HG03354 (cell line): ENCODE data around the gene MARCHF3.
"Not testable (repeated sequence)": the region's sequence is repeated elsewhere in the genome, so short reads cannot be mapped to it uniquely, and the experiment has no call there.

Source experiments
- ATAC-seq: cut with Tn5 transposase; IDR thresholded peaks from one replicate; pipeline ENCODE4 v1.9.1; 2021; ENCODE audit warnings: mild to moderate bottlenecking; ENCODE audit not compliant: unreplicated experiment, poor library complexity, severe bottlenecking

The MARCHF3 gene

DNA sequence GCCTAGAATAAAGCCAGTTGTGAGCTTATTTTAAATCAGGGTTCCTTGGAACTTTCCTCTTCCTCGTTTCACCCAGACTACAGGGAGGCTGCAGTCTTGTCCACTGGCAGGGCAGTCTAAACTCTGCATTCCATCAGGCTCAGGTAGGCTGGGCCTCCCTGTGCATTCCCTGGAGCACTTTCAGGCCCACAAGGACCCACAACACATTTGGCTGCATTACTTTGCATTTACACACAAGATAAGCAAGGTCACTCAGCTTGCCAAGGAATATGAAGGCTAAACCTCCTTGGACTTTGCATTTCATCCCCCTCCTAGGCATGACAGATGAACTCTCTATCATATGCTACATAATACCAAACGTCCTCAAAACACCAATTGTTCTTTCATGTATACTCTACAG lies 104.2 kb downstream of the MARCHF3 start:
- no peak for ATAC-seq

GRCh38 chr5:126925482-126925881 lies 104.9 kb downstream of the MARCHF3 start:
- ATAC-seq, result no peak

DNA sequence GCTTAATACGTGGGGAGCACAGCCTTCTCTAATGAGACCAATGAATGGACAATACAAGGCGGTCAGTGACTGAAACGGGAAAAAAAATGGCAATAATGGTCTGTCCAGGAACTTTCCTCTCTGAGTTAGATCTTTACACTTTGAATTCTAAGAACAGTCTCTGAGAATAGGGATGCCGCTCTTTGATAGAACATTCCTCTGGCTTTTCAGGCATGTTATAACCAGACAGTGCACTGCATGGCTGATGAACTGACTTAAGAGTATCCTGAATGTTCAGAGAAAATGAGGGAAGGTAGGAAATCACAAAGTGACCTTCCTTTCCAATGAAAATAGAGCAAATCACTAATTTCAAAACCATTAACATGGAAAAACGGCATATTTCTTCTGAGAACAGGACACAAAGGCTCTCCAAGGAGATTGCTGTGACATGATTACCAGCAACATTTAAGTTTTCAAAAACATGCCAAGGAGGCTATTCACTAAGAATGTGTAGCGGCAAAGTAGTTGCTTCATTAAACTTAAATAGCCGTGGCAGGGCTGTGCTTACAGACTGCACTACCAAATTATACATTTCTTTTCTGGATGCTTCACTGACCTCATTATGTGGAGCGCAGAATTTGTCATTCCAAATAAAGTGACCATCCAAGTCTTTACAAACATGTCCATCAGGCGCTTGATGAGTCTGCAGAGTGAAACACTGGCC lies 105.9 kb downstream of the MARCHF3 start:
- ATAC-seq, result no peak

GRCh38 chr5:126921241-126922091 lies 108.9 kb downstream of the MARCHF3 start:
- ATAC-seq, result no peak

GRCh38 chr5:126920291-126920690 lies 110.1 kb downstream of the MARCHF3 start:
- ATAC-seq, result no peak

GRCh38 chr5:126919566-126919965 lies 110.8 kb downstream of the MARCHF3 start:
- no peak for ATAC-seq

DNA sequence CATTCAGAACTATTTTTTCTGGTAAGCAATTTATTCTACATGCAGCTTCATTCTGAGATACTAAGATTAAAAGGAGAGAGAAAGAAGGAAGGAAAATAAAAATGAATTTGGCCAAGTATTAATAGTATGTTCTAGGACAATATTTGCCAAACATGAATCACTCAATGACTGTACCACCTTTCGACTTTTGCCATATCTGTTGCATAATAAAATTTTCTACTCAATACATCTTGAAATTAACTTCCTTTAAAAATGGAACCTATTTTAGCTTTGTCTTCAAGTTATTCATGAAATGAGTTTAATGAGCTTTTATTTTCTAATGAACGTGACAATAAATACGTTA lies 111.8 kb downstream of the MARCHF3 start:
- ATAC-seq, result no peak

GRCh38 chr5:126917918-126918614 lies 112.3 kb downstream of the MARCHF3 start:
- ATAC-seq, result no peak

GRCh38 chr5:126915496-126915895 lies 114.9 kb downstream of the MARCHF3 start:
- ATAC-seq, result no peak

- ATAC-seq, result no peak
These were observed 115.4 kb downstream of the MARCHF3 start for GRCh38 chr5:126914801-126915436.

DNA sequence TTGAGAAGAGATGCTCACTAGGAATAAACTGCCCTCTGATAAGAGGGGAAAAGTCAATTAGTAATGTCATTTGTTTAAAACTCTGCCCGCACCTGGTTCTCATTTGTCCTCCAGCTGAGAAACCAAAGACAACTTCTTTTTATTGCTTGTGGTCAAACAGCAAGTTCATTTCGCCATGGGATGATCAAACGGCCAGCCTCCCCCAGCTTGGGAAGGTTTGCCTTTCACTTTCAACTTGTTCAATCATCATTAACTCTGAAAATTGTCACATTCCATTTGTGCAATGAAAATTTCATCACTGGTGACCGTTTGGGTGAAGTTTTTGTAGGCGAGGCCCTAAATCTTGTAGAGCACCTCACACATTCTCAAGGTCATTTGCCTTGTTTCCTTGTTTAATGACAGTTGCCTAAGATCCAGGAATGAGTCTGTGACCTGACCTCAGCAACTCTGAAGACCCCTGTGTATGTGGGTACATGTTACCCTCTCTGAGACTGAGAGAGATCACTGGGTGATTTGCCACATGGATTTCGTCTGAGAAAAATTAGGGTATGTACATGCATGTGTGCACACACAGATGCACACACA lies 117.7 kb downstream of the MARCHF3 start:
- no peak for ATAC-seq

- ATAC-seq, result no peak
These were observed 118.4 kb downstream of the MARCHF3 start for GRCh38 chr5:126911986-126912385.

- ATAC-seq, result no peak
These were observed 120.5 kb downstream of the MARCHF3 start for GRCh38 chr5:126909856-126910255.

GRCh38 chr5:126904407-126904806 lies 126.0 kb downstream of the MARCHF3 start:
- not testable (repeated sequence) for ATAC-seq

GRCh38 chr5:126900796-126901195 lies 129.6 kb downstream of the MARCHF3 start:
- no peak for ATAC-seq

GRCh38 chr5:126899476-126899875 lies 130.9 kb downstream of the MARCHF3 start:
- ATAC-seq, result no peak

DNA sequence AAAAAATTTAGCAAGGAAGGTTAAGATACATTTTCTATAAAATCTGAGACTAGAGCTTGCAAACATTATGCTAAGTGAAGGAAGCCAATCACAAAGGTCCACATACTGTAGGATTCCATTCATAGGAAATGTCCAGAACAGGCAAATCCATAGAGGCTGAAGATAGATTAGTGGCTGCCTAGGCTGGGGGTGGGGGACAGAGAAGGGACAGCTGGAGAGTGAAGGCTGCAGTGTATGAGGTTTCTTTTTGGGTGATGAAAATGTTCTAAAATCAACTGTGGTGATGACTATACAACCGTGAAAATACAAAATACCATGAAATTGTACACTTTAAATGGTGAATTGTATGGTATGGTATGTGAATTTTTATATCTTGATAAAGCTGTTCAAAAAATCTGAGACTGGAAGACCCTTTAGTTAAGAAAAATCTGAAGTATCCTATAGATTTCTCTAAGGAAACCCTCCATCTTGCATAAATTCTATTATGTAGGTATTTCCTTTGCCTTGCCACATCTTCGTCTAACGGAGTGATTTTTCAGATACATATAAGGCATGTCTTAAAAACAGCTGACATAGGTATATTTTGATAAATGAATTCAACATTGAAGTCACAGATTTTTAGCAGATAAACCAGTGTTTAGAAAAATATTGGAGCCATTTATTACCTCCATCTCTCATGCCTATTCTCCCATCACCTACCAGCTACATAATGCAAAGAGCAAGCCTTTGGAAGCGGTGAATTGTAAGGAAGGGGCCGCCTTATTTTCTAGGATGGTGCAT lies 132.3 kb downstream of the MARCHF3 start:
- ATAC-seq, result no peak

GRCh38 chr5:126896170-126896702 lies 134.1 kb downstream of the MARCHF3 start:
- ATAC-seq, result no peak

DNA sequence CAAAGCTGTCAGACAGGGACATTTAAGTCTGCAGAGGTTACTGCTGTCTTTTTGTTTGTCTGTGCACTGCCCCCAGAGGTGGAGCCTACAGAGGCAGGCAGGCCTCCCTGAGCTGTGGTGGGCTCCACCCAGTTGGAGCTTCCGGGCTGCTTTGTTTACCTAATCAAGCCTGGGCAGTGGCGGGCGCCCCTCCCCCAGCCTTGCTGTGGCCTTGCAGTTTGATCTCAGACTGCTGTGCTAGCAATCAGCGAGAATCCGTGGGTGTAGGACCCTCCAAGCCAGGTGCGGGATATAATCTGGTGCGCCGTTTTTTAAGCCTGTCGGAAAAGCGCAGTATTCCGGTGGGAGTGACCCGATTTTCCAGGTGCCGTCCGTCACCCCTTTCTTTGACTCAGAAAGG lies 134.6 kb downstream of the MARCHF3 start:
- not testable (repeated sequence) for ATAC-seq
